Hepatocyte (in vitro differentiated cells): ENCODE data around the gene PAMR1. TPM values are rescaled to one million over a fixed set of nuclear protein-coding genes. Genes with fewer than 3 reads are reported as not detected.

ENCODE experiments used
- DNase-seq: peaks from one replicate; pipeline ENCODE4 v3.0.0-alpha.2; 2016; ENCODE audit warnings: low spot score
- H2AFZ ChIP-seq: fragments of 200-600 bp; sonication (generic); 2 replicates; pipeline ENCODE4 v1.6.0; 2016; ENCODE audit warnings: antibody characterized with exemption, mild to moderate bottlenecking
- H3K27ac ChIP-seq: fragments of 200-600 bp; sonication (generic); 2 replicates; pipeline ENCODE4 v1.5.1; 2016; ENCODE audit warnings: mild to moderate bottlenecking
- H3K27me3 ChIP-seq: fragments of 200-600 bp; sonication (generic); 2 replicates; pipeline ENCODE4 v1.6.1; 2016
- H3K36me3 ChIP-seq: fragments of 200-600 bp; sonication (generic); replicated peaks from 2 replicates; pipeline ENCODE4 v1.5.1; 2016; ENCODE audit warnings: low read depth; ENCODE audit not compliant: insufficient read depth
- H3K4me1 ChIP-seq: fragments of 200-600 bp; sonication (generic); 2 replicates; pipeline ENCODE4 v1.5.1; 2016; ENCODE audit warnings: mild to moderate bottlenecking, moderate library complexity; ENCODE audit not compliant: insufficient read depth
- H3K4me2 ChIP-seq: fragments of 200-600 bp; sonication (generic); 2 replicates; pipeline ENCODE4 v1.6.0; 2016
- H3K4me3 ChIP-seq: fragments of 200-600 bp; sonication (generic); 2 replicates; pipeline ENCODE4 v1.5.1; 2016; ENCODE audit warnings: mild to moderate bottlenecking
- H3K79me2 ChIP-seq: fragments of 200-600 bp; sonication (generic); 2 replicates; pipeline ENCODE4 v1.6.0; 2017; ENCODE audit warnings: mild to moderate bottlenecking
- H3K9me2 ChIP-seq: fragments of 200-600 bp; sonication (generic); replicated peaks from 2 replicates; pipeline ENCODE4 v1.6.0; 2017; ENCODE audit warnings: mild to moderate bottlenecking; ENCODE audit not compliant: insufficient read depth
- H3K9me3 ChIP-seq: fragments of 200-600 bp; sonication (generic); 2 replicates; pipeline ENCODE4 v1.5.1; 2016; ENCODE audit warnings: low read depth, mild to moderate bottlenecking
- H4K20me1 ChIP-seq: fragments of 200-600 bp; sonication (generic); 2 replicates; pipeline ENCODE4 v1.6.0; 2016; ENCODE audit warnings: mild to moderate bottlenecking; ENCODE audit not compliant: insufficient read depth, poor library complexity, severe bottlenecking
- EZH2 ChIP-seq: fragments of 200-600 bp; sonication (generic); IDR thresholded peaks from 2 replicates; pipeline ENCODE4 v1.6.1; 2016; ENCODE audit warnings: antibody characterized with exemption, mild to moderate bottlenecking, borderline replicate concordance
- EZH2phosphoT487 ChIP-seq: fragments of 200-600 bp; sonication (generic); IDR thresholded peaks from one replicate; pipeline ENCODE4 v1.6.1; 2018; ENCODE audit warnings: antibody characterized with exemption, mild to moderate bottlenecking, low read depth, moderate library complexity; ENCODE audit not compliant: unreplicated experiment, severe bottlenecking
- WGBS: methylation state at CpG from one replicate; pipeline ENCODE4 v1.1.6; 2016; ENCODE audit warnings: low lambda C conversion rate; ENCODE audit errors: missing lambda C conversion rate; 5-methylcytosine and 5-hydroxymethylcytosine counted together
- polyA plus RNA-seq: library from polyadenylated mRNA; unstranded; fragments of >200 nt; fragmentation: Nextera tagmentation; extraction: Ambion mirVana; gene quantifications from 2 replicates; pipeline ENCODE4 v1.2.1, GENCODE V29; 2016
- total RNA-seq: library from RNA; depleted of rRNA; stranded (reverse); fragments of >200 nt; gene quantifications from 2 replicates; pipeline ENCODE4 v1.2.3, GENCODE V29; 2014
- TF ChIP-seq, protein P1 (sequence below): fragments of 200-600 bp; sonication (generic); IDR thresholded peaks from 2 replicates; pipeline ENCODE4 v1.5.1; 2016; ENCODE audit warnings: antibody characterized with exemption, mild to moderate bottlenecking; ENCODE audit not compliant: poor library complexity

Gene PAMR1
- total and polyA plus RNA-seq, 2 experiments from 2014 or later: 26.3 to 31.1 TPM

DNA sequence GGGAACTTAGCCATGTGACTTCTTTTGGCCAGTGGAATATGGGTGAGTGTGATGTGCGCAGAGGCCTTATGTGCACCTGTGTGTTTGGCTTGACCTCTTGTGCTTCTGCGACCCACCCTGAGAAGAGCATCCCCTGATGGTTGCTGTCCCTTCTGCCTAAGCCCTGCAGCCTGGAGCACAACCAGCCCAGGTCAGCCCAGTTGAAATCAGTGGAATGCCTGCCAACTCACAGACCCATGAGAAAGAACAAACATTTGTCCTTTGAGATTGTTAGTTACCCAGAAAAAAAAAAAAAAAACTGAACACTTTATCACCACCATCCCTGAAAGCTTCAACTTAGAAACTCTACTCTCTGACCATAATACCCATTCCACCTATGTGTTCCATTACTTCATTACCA lies 38.5 kb downstream of the PAMR1 start:
- TF ChIP-seq, protein P1, sequence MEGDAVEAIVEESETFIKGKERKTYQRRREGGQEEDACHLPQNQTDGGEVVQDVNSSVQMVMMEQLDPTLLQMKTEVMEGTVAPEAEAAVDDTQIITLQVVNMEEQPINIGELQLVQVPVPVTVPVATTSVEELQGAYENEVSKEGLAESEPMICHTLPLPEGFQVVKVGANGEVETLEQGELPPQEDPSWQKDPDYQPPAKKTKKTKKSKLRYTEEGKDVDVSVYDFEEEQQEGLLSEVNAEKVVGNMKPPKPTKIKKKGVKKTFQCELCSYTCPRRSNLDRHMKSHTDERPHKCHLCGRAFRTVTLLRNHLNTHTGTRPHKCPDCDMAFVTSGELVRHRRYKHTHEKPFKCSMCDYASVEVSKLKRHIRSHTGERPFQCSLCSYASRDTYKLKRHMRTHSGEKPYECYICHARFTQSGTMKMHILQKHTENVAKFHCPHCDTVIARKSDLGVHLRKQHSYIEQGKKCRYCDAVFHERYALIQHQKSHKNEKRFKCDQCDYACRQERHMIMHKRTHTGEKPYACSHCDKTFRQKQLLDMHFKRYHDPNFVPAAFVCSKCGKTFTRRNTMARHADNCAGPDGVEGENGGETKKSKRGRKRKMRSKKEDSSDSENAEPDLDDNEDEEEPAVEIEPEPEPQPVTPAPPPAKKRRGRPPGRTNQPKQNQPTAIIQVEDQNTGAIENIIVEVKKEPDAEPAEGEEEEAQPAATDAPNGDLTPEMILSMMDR: no peak
- no peak for TF ChIP-seq EZH2phosphoT487
- TF ChIP-seq EZH2: no peak
- DNase-seq: no peak
- Histone ChIP-seq H3K9me2 (no peaks in the 10 kb centered on the region), H4K20me1 (no peaks in the 10 kb centered on the region), H3K27ac (no peak overlapping the region), H3K27me3 (no peaks in the 10 kb centered on the region), H3K36me3 (no peaks in the 10 kb centered on the region), H3K4me1 (peaks cover 4% of the 10 kb centered on the region), H2AFZ (no peak overlapping the region), H3K4me3 (no peak overlapping the region), H3K4me2 (no peak overlapping the region), H3K9me3 (no peaks in the 10 kb centered on the region), H3K79me2 (no peaks in the 10 kb centered on the region)
- 97% methylated on average over 2 of the region's 2 CpGs for WGBS

DNA sequence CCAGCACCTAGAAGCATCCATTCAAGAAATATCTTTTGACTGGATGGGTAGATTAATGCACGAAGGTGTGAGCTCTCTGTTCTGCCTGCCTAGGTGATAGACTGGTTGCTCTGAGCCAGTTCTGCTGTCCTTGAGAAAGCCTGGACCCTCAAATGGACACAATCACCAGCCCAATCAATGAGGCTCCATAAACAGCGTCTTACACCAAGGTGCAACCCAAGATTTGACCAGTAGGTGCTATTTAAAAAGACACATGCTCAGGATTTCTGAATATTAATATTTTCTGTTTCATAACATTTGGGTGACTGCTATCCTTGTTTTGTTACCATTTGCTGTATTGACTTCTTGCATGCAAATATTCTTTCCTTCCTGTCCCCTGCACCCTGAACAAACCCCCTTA lies 39.0 kb downstream of the PAMR1 start:
- H4K20me1 ChIP-seq: no peaks in the 10 kb centered on the region
- 71% methylated on average over 2 of the region's 2 CpGs for WGBS
- no peak overlapping the region for H3K27ac ChIP-seq
- no peak for DNase-seq
- no peaks in the 10 kb centered on the region for H3K27me3 ChIP-seq
- no peak overlapping the region for H3K4me2 ChIP-seq
- H2AFZ ChIP-seq: no peak overlapping the region
- TF ChIP-seq, protein P1: no peak
- TF ChIP-seq EZH2 (no peak), EZH2phosphoT487 (no peak)
- H3K4me1 ChIP-seq: no peaks in the 10 kb centered on the region
- no peaks in the 10 kb centered on the region for H3K36me3 ChIP-seq
- no peaks in the 10 kb centered on the region for H3K9me2 ChIP-seq
- H3K79me2 ChIP-seq: no peaks in the 10 kb centered on the region
- H3K9me3 ChIP-seq: no peaks in the 10 kb centered on the region
- no peak overlapping the region for H3K4me3 ChIP-seq

DNA sequence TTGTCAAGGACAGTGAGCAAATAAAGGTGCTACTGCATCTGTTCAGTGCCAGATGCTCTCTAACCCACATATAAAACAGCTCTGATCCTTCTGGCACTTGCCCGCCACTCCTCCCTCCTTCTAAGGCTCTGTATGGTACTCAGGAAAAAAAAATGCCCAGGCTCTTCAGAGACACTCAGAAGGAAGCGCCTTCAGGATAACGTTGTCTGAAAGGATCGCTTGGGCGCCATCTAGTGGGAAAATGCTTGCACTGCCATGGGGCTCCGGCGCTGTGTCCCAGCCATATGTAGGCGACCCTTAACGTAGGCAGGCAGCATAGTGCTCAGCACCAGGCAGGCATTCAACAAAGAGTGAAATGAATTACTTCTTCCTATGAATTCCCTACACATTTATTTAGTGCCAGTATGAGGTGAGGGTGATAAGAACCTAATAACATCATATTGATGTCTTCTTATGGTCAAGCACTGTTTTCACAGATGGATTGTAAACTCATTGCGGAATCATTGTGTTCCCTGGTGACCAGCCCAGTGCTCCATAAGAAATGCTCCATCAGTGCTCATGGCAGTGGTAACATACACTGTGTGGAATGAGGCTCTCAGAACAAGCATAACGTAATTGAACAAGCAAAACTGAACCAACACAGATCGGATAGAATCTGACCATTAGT lies 39.6 kb downstream of the PAMR1 start:
- no peaks in the 10 kb centered on the region for H3K36me3 ChIP-seq
- 26% methylated on average over 12 of the region's 12 CpGs for WGBS
- H3K9me2 ChIP-seq: no peaks in the 10 kb centered on the region
- H3K4me1 ChIP-seq: no peaks in the 10 kb centered on the region
- no peak overlapping the region for H2AFZ ChIP-seq
- H3K79me2 ChIP-seq: no peaks in the 10 kb centered on the region
- no peak overlapping the region for H3K4me3 ChIP-seq
- H3K9me3 ChIP-seq: no peaks in the 10 kb centered on the region
- H3K27ac ChIP-seq: no peak overlapping the region
- no peak for TF ChIP-seq EZH2phosphoT487
- TF ChIP-seq, protein P1: peak; percentile 88
- H3K4me2 ChIP-seq: no peak overlapping the region
- DNase-seq: peak; percentile 90
- no peaks in the 10 kb centered on the region for H4K20me1 ChIP-seq
- no peaks in the 10 kb centered on the region for H3K27me3 ChIP-seq

DNA sequence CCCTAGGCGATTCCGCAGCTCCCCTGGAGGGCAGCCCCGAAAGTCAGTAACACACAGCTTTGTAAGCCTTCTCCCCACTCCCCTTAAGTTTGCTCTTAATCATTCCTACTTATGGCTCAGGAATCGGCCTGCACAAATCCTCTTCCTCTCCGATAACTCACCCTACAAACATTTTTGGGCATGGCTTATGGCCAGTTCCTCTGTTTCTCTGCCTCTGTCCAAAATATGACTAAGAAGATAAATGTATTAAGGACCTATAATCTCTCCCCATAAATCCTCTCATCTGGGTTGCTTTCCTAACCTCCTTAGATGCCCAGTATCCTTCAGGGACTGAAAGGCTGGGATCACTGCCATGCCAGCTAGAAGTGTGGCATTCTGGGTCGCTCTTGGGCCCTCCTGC lies 41.0 kb downstream of the PAMR1 start:
- Histone ChIP-seq H2AFZ (no peak overlapping the region), H3K4me1 (no peaks in the 10 kb centered on the region), H3K9me3 (no peaks in the 10 kb centered on the region), H3K4me2 (no peak overlapping the region), H3K4me3 (no peak overlapping the region), H3K36me3 (no peaks in the 10 kb centered on the region), H3K79me2 (no peaks in the 10 kb centered on the region), H4K20me1 (no peaks in the 10 kb centered on the region), H3K9me2 (no peaks in the 10 kb centered on the region), H3K27me3 (no peaks in the 10 kb centered on the region), H3K27ac (no peak overlapping the region)
- no peak for TF ChIP-seq EZH2
- DNase-seq: no peak
- 94% methylated on average over 6 of the region's 6 CpGs for WGBS
